Measurements from ENCODE around the gene RASA1. TPM values are rescaled to one million over a fixed set of nuclear protein-coding genes. Genes with fewer than 3 reads are reported as not detected.
A peak's percentile ranks its signal among the peaks of the same experiment; 100 is the strongest.

RASA1 gene
- 10 to 100 TPM; 17.6 to 19.3 TPM for total RNA-seq

GRCh38 chr5:87267574-87268125 lies at the start of gene RASA1:
Gene RASA1 (plus strand): TSS chr5:87267883. CDS start chr5:87268452, 569 bp downstream.
- Mint-ChIP-seq H3K4me3 (peak within 1 kb of the TSS; percentile 100), H3K9me3 (no peaks in the 10 kb centered on the region), H3K27ac (peak within 1 kb of the TSS; percentile 99), H3K4me1 (ENCODE audit: low read depth) (peaks cover 21% of the 10 kb centered on the region), H3K36me3 (ENCODE audit: low read depth) (peaks cover 10% of the 10 kb centered on the region), H3K27me3 (no peaks in the 10 kb centered on the region)
- intact Hi-C loops (cut with micrococcal nuclease), result loop anchor here (5.0 to 10.0 kb wide), 3 partner anchors 127 to 145 kb away; partner anchors contain the start of gene CCNH
- TF ChIP-seq, protein P1, sequence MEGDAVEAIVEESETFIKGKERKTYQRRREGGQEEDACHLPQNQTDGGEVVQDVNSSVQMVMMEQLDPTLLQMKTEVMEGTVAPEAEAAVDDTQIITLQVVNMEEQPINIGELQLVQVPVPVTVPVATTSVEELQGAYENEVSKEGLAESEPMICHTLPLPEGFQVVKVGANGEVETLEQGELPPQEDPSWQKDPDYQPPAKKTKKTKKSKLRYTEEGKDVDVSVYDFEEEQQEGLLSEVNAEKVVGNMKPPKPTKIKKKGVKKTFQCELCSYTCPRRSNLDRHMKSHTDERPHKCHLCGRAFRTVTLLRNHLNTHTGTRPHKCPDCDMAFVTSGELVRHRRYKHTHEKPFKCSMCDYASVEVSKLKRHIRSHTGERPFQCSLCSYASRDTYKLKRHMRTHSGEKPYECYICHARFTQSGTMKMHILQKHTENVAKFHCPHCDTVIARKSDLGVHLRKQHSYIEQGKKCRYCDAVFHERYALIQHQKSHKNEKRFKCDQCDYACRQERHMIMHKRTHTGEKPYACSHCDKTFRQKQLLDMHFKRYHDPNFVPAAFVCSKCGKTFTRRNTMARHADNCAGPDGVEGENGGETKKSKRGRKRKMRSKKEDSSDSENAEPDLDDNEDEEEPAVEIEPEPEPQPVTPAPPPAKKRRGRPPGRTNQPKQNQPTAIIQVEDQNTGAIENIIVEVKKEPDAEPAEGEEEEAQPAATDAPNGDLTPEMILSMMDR (IDR thresholded peaks at IDR 0.05), result no peak
- ChIA-PET CTCF (interaction anchor here (0.9 to 2.0 kb wide), 5 partner anchors 8 to 144 kb away, joined by 3 to 6 read pairs (median 3); no protein-coding TSS in a partner anchor), POLR2A (interaction anchor here (0.5 to 1.9 kb wide), 4 partner anchors 8 to 193 kb away, joined by 3 to 8 read pairs (median 4); no protein-coding TSS in a partner anchor)
- DNase-seq (peak; percentile 84), ATAC-seq (peak; percentile 81)

DNA sequence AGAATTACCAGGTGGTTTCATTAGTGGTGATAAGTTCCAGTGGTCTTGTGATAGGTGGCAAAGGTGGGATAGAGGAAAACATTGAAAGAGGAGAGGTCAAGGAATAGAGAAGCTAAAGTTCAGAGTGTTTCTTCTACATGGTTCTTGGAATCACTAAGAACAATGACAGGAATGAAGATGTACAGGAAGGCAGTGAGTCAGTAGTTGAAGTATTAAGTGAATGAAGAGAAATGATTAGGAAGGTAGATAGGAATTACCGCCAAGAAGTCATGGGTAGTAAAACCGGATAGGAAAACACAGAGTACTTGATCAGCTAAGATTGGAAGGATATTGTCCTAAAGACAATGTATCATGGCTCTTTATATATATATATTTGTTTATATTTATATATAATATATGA lies 37.9 kb upstream of the RASA1 start:
- CTCF ChIA-PET, result no interaction called here
- H3K36me3 Mint-ChIP-seq (ENCODE audit: low read depth), result no peaks in the 10 kb centered on the region
- intact Hi-C loops (cut with micrococcal nuclease), result no loop called here

GRCh38 chr5:87231037-87231808 lies 36.5 kb upstream of the RASA1 start:
- TF ChIP-seq, protein P1 (IDR thresholded peaks at IDR 0.05), result no peak
- Mint-ChIP-seq H3K27ac (no peak overlapping the region), H3K4me1 (ENCODE audit: low read depth) (peaks cover 3% of the 10 kb centered on the region), H3K27me3 (no peaks in the 10 kb centered on the region), H3K4me3 (no peak overlapping the region), H3K36me3 (ENCODE audit: low read depth) (no peaks in the 10 kb centered on the region), H3K9me3 (no peaks in the 10 kb centered on the region)
- CTCF ChIA-PET, result interaction anchor here (1.2 kb wide), 1 partner anchor 169 kb away, joined by 3 read pairs; no protein-coding TSS in a partner anchor
- DNase-seq (peak; percentile 23), ATAC-seq (peak; percentile 49)
- intact Hi-C loops (cut with micrococcal nuclease), result no loop called here
- POLR2A ChIA-PET, result no interaction called here

More for the DNA sequence above, 37.9 kb upstream of the RASA1 start:
- ATAC-seq (no peak), DNase-seq (no peak)
- Mint-ChIP-seq H3K9me3 (no peaks in the 10 kb centered on the region), H3K4me1 (ENCODE audit: low read depth) (peaks cover 3% of the 10 kb centered on the region), H3K27me3 (no peaks in the 10 kb centered on the region), H3K27ac (no peak overlapping the region), H3K4me3 (no peak overlapping the region)
- TF ChIP-seq, protein P1 (IDR thresholded peaks at IDR 0.05), result no peak
- POLR2A ChIA-PET, result no interaction called here

DNA sequence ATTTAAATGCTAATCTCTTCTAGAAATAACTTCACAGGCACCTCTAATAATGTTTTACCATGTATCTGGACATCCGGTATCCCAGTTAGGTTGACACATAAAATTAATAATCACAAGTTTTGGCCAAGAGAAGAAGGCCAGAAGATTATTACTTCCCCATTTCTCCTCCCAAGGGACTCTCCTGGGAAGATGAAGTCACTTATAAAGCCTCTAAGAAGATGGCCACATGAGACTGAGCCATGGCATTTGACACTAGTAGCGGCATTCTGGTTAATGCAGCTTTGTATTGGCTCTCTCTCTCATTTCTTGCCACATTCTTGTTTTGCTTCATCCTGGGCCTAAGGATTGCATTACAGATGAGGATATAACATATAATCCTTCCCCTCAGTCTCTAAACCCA lies 34.5 kb upstream of the RASA1 start:
- CTCF ChIA-PET, result no interaction called here
- no peak for DNase-seq

More for the DNA sequence above, 34.5 kb upstream of the RASA1 start:
- Mint-ChIP-seq H3K4me3 (no peak overlapping the region), H3K4me1 (ENCODE audit: low read depth) (peaks cover 3% of the 10 kb centered on the region), H3K36me3 (ENCODE audit: low read depth) (no peaks in the 10 kb centered on the region), H3K27ac (no peak overlapping the region), H3K9me3 (no peaks in the 10 kb centered on the region), H3K27me3 (no peaks in the 10 kb centered on the region)
- POLR2A ChIA-PET, result no interaction called here
- TF ChIP-seq, protein P1 (IDR thresholded peaks at IDR 0.05), result no peak
- intact Hi-C loops (cut with micrococcal nuclease), result no loop called here
- no peak for ATAC-seq

All from activated CD8-positive, alpha-beta T cell treated with anti-CD3 and anti-CD28 coated beads for 36 hours (primary cell).